Esophagus squamous epithelium (tissue), 5 donors: ENCODE data around the gene LDB2. TPM values are rescaled to one million over a fixed set of nuclear protein-coding genes. Genes with fewer than 3 reads are reported as not detected.

Experiments
- DNase-seq: peaks from one replicate; lab custom pipeline; 2025; lab: John Stamatoyannopoulos, UW
- H3K27ac ChIP-seq, 4 donors: fragments of 200-600 bp; sonication (generic); one replicate each; pipeline ENCODE4 v1.5.1; 2016 to 2019; ENCODE audit warnings: mild to moderate bottlenecking in 1 of 4
- H3K27me3 ChIP-seq, 4 donors: fragments of 200-600 bp; sonication (generic); 1 replicate in 3 of 4; 2 replicates in 1 of 4; pipeline versions ENCODE4 v1.5.1 to v1.6.0; 2017 to 2021; ENCODE audit warnings: antibody characterized with exemption in 1 of 4
- H3K36me3 ChIP-seq, 3 donors: fragments of 200-600 bp; sonication (generic); one replicate each; pipeline ENCODE4 v1.5.1; 2016 to 2019
- H3K4me1 ChIP-seq, 3 donors: fragments of 200-600 bp; sonication (generic); one replicate each; pipeline ENCODE4 v1.5.1; 2017 to 2019
- H3K4me3 ChIP-seq, 4 donors: fragments of 200-600 bp; sonication (generic); 1 replicate in 3 of 4; 2 replicates in 1 of 4; pipeline ENCODE4 v1.5.1; 2016 to 2019; ENCODE audit warnings: mild to moderate bottlenecking in 2 of 4, moderate library complexity in 1 of 4
- H3K9me3 ChIP-seq, 3 donors: fragments of 200-600 bp; sonication (generic); one replicate each; pipeline ENCODE4 v1.5.1; 2016 to 2019
- POLR2A ChIP-seq, 4 donors: fragments of 450-650 bp; IDR thresholded peaks; one replicate each; pipeline ENCODE4 v1.6.1; 2017; ENCODE audit warnings: antibody characterized with exemption in 4 of 4, mild to moderate bottlenecking in 4 of 4, moderate library complexity in 3 of 4
- WGBS, 2 donors: methylation state at CpG; one replicate each; pipeline ENCODE4 v1.1.5; 2018; 5-methylcytosine and 5-hydroxymethylcytosine counted together
- intact Hi-C: fragments of 100-400 bp; cut with DNase I; formaldehyde crosslinking; loops from one replicate; pipeline ENCODE4 v1.15.0; 2022
- total RNA-seq, 4 donors: library from RNA; depleted of rRNA; stranded (reverse); fragments of >200 nt; gene quantifications; one replicate each; pipeline ENCODE4 v1.1.0, GENCODE V29; 2016
- TF ChIP-seq, protein P1 (sequence below), 6 experiments: fragments of 450-650 bp in 4 of 6; fragments of 200-600 bp in 2 of 6; sonication (generic) in 2 of 6; IDR thresholded peaks; one replicate each; pipeline ENCODE4 v1.5.1; 2016 to 2019; ENCODE audit warnings: antibody characterized with exemption in 6 of 6, mild to moderate bottlenecking in 4 of 6, moderate library complexity in 4 of 6
- donor health status: DM: yes; HTN: yes; CAD: no.

Gene LDB2
- total RNA-seq, 4 donors from 2014 or later: 3.0 to 16.0 (median 5.9) TPM

GRCh38 chr4:16669036-16669435, 229.4 kb downstream of the LDB2 start:
- Histone ChIP-seq H3K4me3 (no peak overlapping the region), H3K27me3 (no peaks in the 10 kb centered on the region), H3K4me1 (peaks cover 0 to 40% (median 0%) of the 10 kb centered on the region in 3 donors), H3K9me3 (no peaks in the 10 kb centered on the region), H3K27ac (no peak overlapping the region), H3K36me3 (no peaks in the 10 kb centered on the region)
- TF ChIP-seq POLR2A (IDR thresholded peaks at IDR 0.05): no peak
- TF ChIP-seq, protein P1, sequence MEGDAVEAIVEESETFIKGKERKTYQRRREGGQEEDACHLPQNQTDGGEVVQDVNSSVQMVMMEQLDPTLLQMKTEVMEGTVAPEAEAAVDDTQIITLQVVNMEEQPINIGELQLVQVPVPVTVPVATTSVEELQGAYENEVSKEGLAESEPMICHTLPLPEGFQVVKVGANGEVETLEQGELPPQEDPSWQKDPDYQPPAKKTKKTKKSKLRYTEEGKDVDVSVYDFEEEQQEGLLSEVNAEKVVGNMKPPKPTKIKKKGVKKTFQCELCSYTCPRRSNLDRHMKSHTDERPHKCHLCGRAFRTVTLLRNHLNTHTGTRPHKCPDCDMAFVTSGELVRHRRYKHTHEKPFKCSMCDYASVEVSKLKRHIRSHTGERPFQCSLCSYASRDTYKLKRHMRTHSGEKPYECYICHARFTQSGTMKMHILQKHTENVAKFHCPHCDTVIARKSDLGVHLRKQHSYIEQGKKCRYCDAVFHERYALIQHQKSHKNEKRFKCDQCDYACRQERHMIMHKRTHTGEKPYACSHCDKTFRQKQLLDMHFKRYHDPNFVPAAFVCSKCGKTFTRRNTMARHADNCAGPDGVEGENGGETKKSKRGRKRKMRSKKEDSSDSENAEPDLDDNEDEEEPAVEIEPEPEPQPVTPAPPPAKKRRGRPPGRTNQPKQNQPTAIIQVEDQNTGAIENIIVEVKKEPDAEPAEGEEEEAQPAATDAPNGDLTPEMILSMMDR (IDR thresholded peaks at IDR 0.05): no peak
- no peak for DNase-seq
- intact Hi-C loops: no loop called here

- no peak for DNase-seq
- WGBS, 2 donors: 83 to 93% methylated on average over 1 of the region's 1 CpG
- Histone ChIP-seq H3K27me3 (no peaks in the 10 kb centered on the region), H3K27ac (no peak overlapping the region), H3K36me3 (no peaks in the 10 kb centered on the region), H3K9me3 (no peaks in the 10 kb centered on the region), H3K4me3 (no peak overlapping the region), H3K4me1 (peaks cover 0 to 40% (median 0%) of the 10 kb centered on the region in 3 donors)
- intact Hi-C loops: no loop called here
- no peak for TF ChIP-seq POLR2A (IDR thresholded peaks at IDR 0.05)
- TF ChIP-seq, protein P1 (IDR thresholded peaks at IDR 0.05): no peak
Measured at GRCh38 chr4:16668488-16668887, 230.0 kb downstream of the LDB2 start.

DNA sequence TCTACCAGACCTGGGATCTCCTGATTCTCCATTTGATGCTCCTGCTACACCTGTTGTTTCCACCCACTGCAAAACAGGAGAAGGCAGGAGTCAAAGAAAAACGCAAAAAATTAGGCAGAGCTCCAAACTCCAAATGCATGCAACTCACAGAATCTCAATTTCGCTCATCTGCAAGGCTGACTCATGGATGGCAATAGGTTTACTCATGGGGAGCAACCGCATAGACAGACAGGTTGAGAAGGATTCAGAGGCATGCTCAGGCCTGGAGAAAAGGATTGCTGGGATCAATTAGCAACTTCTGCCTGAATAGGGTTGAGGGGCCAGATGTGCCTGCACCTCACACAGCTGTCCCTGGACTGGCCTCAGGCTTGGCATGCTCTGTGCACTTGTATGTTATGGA, 231.0 kb downstream of the LDB2 start:
- no peaks in the 10 kb centered on the region for H3K9me3 ChIP-seq
- no peaks in the 10 kb centered on the region for H3K36me3 ChIP-seq
- 38 to 68% methylated on average over 1 to 3 of the region's 3 CpGs for WGBS, 2 donors
- TF ChIP-seq, protein P1 (IDR thresholded peaks at IDR 0.05): no peak
- no peak for TF ChIP-seq POLR2A (IDR thresholded peaks at IDR 0.05)
- DNase-seq: no peak
- peaks cover 0 to 31% (median 0%) of the 10 kb centered on the region in 3 donors for H3K4me1 ChIP-seq
- H3K4me3 ChIP-seq: no peak overlapping the region
- no peaks in the 10 kb centered on the region for H3K27me3 ChIP-seq
- H3K27ac ChIP-seq: no peak overlapping the region
- intact Hi-C loops: no loop called here

DNA sequence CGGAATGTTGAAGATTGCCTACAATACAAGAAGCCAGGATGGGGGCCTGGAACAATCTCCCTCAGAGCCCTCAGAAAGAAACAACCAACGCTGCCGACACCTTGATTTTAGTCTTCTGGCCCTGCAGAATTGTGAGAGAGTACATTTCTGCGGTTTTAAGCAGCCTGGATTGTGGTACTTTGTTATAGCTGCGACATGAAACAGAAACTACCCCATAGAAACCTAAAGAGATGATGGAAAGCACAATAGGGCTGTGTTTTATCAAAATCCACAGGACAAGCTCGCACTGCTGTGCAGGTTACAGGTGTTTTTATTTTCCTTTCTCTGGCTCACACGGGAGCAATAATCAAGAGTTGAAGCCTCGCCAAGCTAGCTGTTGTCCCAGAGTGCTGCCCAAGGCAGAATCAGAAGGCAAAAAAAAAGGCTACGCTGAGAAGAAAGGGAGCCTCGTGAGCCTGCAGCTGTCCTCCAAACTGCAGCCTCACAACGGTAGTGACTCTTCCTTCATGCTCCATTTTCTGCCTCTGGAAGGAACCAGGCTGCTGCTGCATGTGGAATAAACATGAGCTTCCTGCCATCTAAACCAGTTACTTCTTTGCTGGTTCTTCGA, 232.4 kb downstream of the LDB2 start:
- 66 to 76% methylated on average over 9 to 11 of the region's 12 CpGs for WGBS, 2 donors
- Histone ChIP-seq H3K9me3 (no peaks in the 10 kb centered on the region), H3K27ac (no peak overlapping the region), H3K4me1 (peaks cover 0 to 18% (median 0%) of the 10 kb centered on the region in 3 donors), H3K4me3 (no peak overlapping the region), H3K27me3 (no peaks in the 10 kb centered on the region), H3K36me3 (no peaks in the 10 kb centered on the region)
- no peak for DNase-seq
- intact Hi-C loops: no loop called here
- TF ChIP-seq, protein P1 (IDR thresholded peaks at IDR 0.05): no peak
- TF ChIP-seq POLR2A (IDR thresholded peaks at IDR 0.05): no peak

DNA sequence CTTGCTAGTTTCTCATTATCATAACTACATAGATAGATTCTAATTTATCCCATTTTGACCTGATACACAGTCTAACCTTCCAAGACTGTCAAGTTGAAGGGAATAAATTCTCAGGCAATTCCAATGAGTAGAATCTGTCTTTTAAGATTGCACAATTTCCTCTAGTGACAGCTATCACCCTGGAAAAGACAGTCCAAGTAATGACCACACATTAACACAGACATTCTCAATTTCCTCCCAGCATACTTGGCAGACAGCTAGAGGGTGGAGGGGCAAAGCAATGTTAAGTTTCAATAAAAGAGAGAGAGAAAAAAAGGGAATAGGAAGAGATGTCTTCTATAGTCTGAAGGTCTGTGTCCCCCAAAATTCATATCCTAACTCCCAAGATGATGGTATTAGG, 234.7 kb downstream of the LDB2 start:
- TF ChIP-seq POLR2A (IDR thresholded peaks at IDR 0.05): no peak
- intact Hi-C loops: no loop called here
- no peak overlapping the region for H3K4me3 ChIP-seq
- H3K4me1 ChIP-seq: peaks cover 0 to 22% (median 0%) of the 10 kb centered on the region in 3 donors
- no peaks in the 10 kb centered on the region for H3K9me3 ChIP-seq
- DNase-seq: no peak
- H3K36me3 ChIP-seq: no peaks in the 10 kb centered on the region
- no peak overlapping the region for H3K27ac ChIP-seq
- H3K27me3 ChIP-seq: no peaks in the 10 kb centered on the region
